SIG-M5 (cell line): ENCODE results near the gene CRTC3.
"Not testable (repeated sequence)": the region's sequence is repeated elsewhere in the genome, so short reads cannot be mapped to it uniquely, and the experiment has no call there.

Source experiments
- DNase-seq: peaks from one replicate; lab custom pipeline; 2025; lab: John Stamatoyannopoulos, UW

The CRTC3 gene

GRCh38 chr15:90520365-90520764 is 9.4 kb upstream of the CRTC3 start:
- DNase-seq = no peak

DNA sequence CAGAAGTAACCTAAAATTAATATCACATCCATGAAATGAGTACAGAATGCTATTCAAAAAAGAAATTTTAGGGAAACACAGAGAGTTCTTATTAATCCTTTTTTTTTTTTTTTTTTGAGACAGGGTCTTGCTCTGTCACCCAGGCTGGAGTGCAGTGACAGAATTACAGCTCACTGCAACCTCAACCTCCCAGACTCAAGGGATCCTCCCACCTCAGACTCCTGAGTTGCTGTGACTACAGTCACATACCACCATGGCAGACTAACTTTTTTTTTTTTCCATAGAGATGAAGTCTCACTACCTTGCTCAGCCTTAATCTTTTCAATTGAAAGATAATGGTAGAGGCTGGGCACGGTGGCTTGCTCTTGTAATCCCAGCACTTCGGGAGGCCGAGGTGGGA is 6.3 kb upstream of the CRTC3 start:
- no peak for DNase-seq

GRCh38 chr15:90524018-90524803 is 5.5 kb upstream of the CRTC3 start:
- not testable (repeated sequence) for DNase-seq

- DNase-seq = no peak
Observed at GRCh38 chr15:90529011-90529370, 732 bp upstream of the CRTC3 start.

DNA sequence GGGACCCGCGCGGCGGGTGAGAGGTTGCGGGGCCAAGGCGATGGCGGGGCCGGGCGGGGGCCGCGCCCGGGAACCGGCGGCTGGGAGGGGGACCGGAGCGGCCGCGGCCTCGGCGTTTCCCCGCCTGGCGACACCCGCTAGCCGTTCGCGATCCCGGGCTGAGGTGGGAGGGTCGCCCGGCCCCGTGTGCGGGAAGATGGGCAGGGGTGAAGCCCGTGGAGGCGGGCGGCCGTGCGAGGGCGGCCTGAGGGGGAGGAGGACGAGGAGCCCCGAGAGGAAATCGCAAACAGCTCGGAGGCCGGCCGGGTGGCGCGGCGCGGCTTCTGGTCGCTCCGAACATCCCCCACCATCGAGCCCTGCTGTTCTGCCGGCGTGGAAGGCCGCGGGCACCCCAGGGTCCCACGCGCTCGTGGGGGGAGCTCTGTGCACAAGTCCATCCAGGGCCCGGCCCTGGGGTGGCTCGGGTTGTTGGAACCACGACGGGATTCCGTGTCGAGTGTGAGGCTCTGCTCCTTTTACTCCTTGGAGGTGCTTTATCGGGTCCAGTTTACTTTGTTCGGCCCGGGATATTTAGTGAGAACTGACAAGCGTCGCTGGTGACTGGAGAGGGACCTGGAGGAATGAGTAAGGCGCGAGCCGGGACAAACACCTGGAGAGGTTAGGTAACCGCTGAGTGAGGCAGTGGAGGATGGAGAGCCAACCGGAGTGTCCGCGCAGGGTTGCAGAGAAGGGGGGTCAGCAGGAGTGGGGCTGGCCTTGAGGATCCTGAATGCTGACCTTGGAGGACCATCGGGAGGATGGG is 728 bp downstream of the CRTC3 start:
- no peak for DNase-seq

DNA sequence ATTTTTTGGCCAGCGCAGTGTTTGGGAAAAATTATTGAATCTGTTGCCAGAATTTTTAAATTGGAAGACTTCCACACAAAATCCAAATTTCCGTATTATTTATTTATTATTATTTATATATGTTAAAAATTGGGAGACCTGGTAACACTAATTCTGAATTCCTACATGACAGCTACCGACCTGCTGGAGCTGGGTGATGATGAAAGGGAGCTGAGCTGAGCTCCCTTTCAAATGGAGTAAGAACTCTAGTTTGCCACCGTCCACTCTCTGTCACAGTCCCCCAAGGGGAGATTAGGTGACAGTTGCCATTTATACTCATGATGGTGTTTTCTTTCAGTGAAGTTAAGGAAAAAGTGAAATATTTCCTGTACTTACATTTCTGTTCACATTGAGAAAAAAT is 1.4 kb downstream of the CRTC3 start:
- DNase-seq = no peak

DNA sequence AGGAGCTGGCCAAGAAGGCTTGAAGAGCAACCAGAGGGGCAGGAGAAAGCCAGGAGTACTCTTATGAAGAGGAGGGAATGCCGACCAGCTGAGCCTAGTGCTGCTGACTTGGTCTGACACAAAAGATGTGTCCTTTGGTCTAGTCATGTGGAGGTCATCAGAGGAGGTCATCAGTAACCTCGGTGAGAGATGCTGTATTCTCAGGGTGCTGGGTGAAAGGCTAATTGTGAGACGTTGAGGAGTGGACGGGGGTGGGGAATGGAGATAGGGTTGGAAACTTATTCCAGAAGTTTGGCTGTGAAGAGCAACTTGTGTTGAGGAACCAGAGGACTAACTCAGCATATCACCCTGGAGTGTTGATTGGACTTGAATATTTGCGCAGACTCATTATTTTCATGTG is 5.5 kb downstream of the CRTC3 start:
- DNase-seq = no peak

- DNase-seq = no peak
Observed at GRCh38 chr15:90539789-90540188, 10.1 kb downstream of the CRTC3 start.

GRCh38 chr15:90540768-90541167 is 11.0 kb downstream of the CRTC3 start:
- no peak for DNase-seq

- DNase-seq = no peak
Observed at GRCh38 chr15:90545095-90545494, 15.4 kb downstream of the CRTC3 start.

GRCh38 chr15:90547540-90547939 is 17.8 kb downstream of the CRTC3 start:
- no peak for DNase-seq

- DNase-seq = peak; percentile 52
Observed at GRCh38 chr15:90550919-90551318, 21.2 kb downstream of the CRTC3 start.

GRCh38 chr15:90552162-90552928 is 22.6 kb downstream of the CRTC3 start:
- DNase-seq = no peak

DNA sequence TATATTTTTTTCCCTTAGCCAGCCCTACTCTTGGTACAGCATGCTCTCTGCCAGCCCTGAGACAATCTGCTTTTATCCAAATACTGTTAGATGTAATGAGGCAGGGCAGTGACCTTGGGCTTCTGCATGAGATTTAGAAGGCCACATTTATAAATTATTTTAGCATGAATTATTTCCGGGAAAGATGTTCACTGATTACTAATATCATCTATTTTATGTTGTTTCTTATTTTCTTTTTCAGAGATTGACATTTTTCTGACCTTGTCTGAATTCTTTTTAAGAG is 23.1 kb downstream of the CRTC3 start:
- DNase-seq = no peak

DNA sequence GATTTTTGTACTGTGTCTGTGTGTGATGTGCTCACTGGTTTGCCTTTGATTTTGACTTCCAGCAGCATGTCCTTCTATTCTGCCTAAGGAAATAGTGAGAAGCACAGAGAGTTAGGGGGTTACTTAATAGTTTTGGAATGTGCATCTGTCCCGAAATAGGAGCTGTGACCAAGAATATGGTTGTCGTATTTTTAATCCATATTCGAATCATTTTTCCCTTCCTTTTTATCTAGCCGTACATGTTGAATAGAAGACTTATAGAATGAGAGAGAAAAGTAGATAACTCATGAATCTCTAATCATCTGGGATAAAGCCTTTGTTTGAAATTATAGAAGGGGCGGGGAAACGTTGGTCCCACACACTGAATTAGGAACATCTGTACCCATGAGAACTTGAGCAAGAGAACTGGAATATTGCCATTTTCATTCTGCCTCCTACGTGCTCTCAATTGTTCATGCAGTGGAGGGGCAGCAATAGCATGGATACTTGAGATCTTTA is 23.6 kb downstream of the CRTC3 start:
- DNase-seq = no peak

GRCh38 chr15:90557186-90558084 is 27.7 kb downstream of the CRTC3 start:
- no peak for DNase-seq

- no peak for DNase-seq
Observed at GRCh38 chr15:90558171-90558573, 28.4 kb downstream of the CRTC3 start.

- no peak for DNase-seq
Observed at GRCh38 chr15:90559119-90559518, 29.4 kb downstream of the CRTC3 start.

DNA sequence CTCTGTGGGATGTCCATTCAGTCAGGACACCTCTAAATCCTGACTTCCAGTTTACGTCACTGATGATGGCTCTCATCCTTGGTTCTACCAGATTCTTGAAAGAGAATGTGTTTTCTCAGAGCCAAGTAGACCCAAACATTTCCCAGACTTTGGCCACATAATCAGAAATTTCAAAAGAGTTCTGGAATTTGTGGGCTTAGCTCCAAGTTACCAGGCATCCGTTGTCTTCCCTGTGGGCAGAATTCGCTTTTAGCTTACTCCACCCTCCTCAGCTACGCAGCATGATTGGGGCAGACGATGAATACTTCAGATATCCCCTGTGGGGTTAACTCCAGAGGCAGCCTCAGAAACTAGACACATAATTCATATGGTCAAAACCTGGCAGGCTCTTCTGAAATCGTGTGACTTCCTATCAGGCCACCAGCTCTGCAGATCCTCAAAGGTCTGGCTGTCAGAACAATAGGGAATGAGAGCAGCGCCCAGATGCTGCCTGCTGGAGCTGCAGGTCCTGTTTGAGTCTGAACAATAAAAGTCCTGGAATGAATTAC is 30.6 kb downstream of the CRTC3 start:
- no peak for DNase-seq

GRCh38 chr15:90561344-90562244 is 31.9 kb downstream of the CRTC3 start:
- DNase-seq = no peak
